ENCODE data around the gene THUMPD3.
A peak's percentile ranks its signal among the peaks of the same experiment; 100 is the strongest.

THUMPD3 gene

DNA sequence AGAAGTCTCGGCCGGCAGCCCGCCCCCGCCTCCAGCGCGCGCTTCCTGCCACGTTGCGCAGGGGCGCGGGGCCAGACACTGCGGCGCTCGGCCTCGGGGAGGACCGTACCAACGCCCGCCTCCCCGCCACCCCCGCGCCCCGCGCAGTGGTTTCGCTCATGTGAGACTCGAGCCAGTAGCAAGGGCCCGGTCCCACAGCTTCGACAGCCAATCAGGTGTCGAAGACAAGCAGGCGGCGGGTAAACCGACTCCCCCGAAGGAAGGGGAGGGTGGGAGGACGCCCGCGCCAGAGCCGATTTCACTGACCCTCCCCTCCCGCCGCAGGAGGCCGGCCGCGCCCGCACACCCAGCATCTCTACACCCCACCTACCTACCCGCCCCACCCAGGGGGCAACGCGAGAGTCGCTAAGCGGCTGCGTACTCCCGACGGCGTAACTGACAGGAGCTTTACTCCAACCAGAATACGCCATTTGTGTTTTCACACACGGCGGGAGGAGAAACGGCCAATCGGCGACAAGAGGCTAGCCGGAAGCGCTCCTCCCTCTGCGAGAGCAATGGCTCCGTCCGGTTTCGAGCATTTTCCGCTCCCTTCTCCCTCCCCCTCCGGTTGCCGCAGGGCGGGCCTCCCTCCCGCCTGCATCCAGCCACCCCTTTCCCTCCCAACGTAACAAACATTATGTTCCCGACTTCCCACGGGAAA, 33.9 kb downstream of the THUMPD3 start:
- H3K4me3 ChIP-seq (ENCODE audit: low read length): peak overlapping the region; percentile 70
- peaks cover 39% of the 10 kb centered on the region for H3K36me3 ChIP-seq (ENCODE audit: insufficient read depth, low read length)
- H3K27me3 ChIP-seq (ENCODE audit: insufficient read depth, low read length): no peaks in the 10 kb centered on the region
- H3K9me3 ChIP-seq (ENCODE audit: low read length): no peaks in the 10 kb centered on the region
- peaks cover 50% of the 10 kb centered on the region for H3K4me1 ChIP-seq (ENCODE audit: insufficient read depth, low read length)
- no peak overlapping the region for H2AFZ ChIP-seq (ENCODE audit: low read depth, low read length)

- Histone ChIP-seq H3K4me3 (ENCODE audit: low read length) (peak within 1 kb of the TSS; percentile 94), H3K36me3 (ENCODE audit: insufficient read depth, low read length) (peaks cover 32% of the 10 kb centered on the region), H3K9me3 (ENCODE audit: low read length) (no peaks in the 10 kb centered on the region), H3K27me3 (ENCODE audit: insufficient read depth, low read length) (no peaks in the 10 kb centered on the region), H3K4me1 (ENCODE audit: insufficient read depth, low read length) (peaks cover 57% of the 10 kb centered on the region), H2AFZ (ENCODE audit: low read depth, low read length) (no peak within 1 kb of the TSS)
Observed at GRCh38 chr3:9397332-9397905, 34.6 kb downstream of the THUMPD3 start, which contains the start of gene SETD5. SETD5 (plus strand) TSS chr3:9397615; CDS start chr3:9428939, 31,324 bp downstream.

DNA sequence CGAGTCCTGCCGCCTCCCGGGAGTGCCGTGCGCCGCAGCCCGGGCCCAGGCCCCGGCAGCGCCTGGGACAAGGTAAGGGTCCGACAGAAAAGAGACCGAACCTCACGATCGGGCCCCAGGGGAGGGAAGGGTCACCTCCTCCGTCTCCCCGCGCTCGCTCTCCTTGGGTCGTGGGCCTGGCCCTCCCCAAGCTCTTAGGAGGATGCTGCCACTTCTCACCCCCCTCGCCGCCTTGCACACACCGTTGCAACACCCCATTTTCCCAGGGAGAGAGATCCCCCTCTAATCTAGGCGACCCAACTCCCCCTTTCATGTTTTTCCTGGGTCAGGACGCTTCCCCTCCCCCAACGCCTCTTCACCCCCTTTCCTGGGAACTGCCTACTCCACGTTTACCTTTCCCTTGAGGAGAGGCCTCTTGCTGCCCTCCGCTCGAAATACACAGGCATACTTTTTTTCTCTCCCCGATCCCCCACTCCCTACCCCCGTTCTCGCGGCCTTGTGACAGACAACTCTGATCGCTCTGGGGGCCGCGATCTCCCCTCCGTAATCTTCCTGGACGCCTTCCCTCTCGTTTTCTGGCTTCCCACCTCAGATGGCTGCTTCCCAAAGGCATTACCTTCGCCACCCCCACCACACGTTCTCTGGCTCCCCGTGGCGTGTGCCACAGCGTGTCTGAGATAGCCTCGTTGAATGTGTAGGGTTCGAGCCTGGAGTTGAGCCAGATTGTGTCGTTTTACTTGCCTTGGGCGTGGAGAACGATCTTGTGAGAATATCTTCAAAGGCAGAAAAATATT, 35.2 kb downstream of the THUMPD3 start:
- Histone ChIP-seq H3K4me1 (ENCODE audit: insufficient read depth, low read length) (peaks cover 62% of the 10 kb centered on the region), H3K4me3 (ENCODE audit: low read length) (peak overlapping the region; percentile 94), H2AFZ (ENCODE audit: low read depth, low read length) (no peak overlapping the region), H3K36me3 (ENCODE audit: insufficient read depth, low read length) (peaks cover 26% of the 10 kb centered on the region), H3K9me3 (ENCODE audit: low read length) (no peaks in the 10 kb centered on the region), H3K27me3 (ENCODE audit: insufficient read depth, low read length) (no peaks in the 10 kb centered on the region)

DNA sequence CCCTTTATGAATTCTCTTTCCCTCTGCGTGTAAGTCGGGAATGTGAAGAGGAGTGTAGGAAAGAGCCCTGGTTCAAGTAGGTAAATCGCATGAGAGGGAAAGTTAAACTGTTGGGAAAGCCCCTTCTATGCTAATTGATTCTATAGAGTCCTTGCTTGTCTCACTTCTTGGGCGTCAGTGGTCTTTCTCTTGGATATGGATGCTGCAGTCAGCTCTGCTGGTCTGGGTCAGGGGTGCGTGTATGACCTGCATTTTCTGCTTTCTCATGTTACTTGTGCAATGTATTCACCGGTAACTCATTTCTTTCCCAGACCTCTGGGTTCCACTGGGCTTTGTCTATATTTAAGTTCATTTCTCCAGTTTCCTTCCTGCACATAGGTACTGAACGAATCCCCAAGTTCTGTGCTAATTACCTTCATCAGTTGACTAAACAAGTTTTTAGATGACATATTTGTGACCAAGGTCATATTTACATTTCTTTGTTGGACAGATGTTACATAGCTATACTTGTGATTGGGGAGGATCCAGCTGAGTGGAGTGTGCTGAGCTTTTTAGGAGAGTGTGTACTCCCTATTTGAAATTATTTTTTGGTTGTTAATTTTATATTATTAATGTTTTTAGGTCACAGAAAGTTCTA, 36.0 kb downstream of the THUMPD3 start:
- Histone ChIP-seq H3K27me3 (ENCODE audit: insufficient read depth, low read length) (no peaks in the 10 kb centered on the region), H3K36me3 (ENCODE audit: insufficient read depth, low read length) (peaks cover 18% of the 10 kb centered on the region), H3K4me1 (ENCODE audit: insufficient read depth, low read length) (peaks cover 62% of the 10 kb centered on the region), H2AFZ (ENCODE audit: low read depth, low read length) (no peak overlapping the region), H3K4me3 (ENCODE audit: low read length) (peak overlapping the region; percentile 94), H3K9me3 (ENCODE audit: low read length) (no peaks in the 10 kb centered on the region)

DNA sequence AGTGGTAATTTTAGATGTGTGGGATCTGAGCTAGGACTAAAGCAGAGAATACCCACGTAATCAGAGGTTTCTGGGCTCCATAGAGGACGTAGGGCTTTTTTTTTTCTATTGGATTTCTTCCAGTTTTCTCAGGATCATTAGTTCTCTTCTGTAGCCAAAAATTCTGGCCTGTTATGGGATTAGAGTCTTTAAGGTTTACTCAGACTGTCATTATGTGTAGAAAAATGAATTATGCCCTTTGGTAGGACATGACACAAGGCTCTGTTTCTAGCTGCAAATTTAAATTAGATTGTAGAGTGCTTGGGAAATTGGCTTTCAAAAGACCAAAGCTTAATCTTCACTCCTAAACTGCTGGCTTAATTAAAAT, 36.5 kb downstream of the THUMPD3 start:
- peaks cover 13% of the 10 kb centered on the region for H3K36me3 ChIP-seq (ENCODE audit: insufficient read depth, low read length)
- no peaks in the 10 kb centered on the region for H3K27me3 ChIP-seq (ENCODE audit: insufficient read depth, low read length)
- no peak overlapping the region for H2AFZ ChIP-seq (ENCODE audit: low read depth, low read length)
- H3K9me3 ChIP-seq (ENCODE audit: low read length): no peaks in the 10 kb centered on the region
- peaks cover 61% of the 10 kb centered on the region for H3K4me1 ChIP-seq (ENCODE audit: insufficient read depth, low read length)
- H3K4me3 ChIP-seq (ENCODE audit: low read length): peak overlapping the region; percentile 94

DNA sequence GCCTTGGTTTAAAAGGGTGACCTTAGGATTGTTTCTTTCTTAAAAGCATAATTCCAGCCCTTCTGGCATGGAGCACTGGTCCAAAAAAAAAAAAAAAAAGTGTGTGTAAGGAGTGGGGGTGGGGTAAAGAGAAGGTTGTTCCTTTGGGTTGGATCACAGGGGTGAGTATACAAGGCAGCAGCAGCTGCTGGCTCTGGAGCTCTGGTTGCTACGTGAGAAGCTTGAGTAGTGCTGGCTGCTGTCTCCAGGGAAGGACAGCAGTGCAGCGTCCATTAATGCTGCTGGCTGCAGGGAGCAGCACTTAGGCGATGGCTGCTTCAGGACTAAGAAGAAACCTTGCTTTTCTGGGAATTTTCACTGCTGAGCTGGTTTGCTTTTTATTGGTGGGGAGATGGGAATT, 36.9 kb downstream of the THUMPD3 start:
- Histone ChIP-seq H2AFZ (ENCODE audit: low read depth, low read length) (no peak overlapping the region), H3K9me3 (ENCODE audit: low read length) (no peaks in the 10 kb centered on the region), H3K4me1 (ENCODE audit: insufficient read depth, low read length) (peaks cover 61% of the 10 kb centered on the region), H3K27me3 (ENCODE audit: insufficient read depth, low read length) (no peaks in the 10 kb centered on the region), H3K36me3 (ENCODE audit: insufficient read depth, low read length) (peaks cover 9% of the 10 kb centered on the region), H3K4me3 (ENCODE audit: low read length) (peak overlapping the region; percentile 94)

DNA sequence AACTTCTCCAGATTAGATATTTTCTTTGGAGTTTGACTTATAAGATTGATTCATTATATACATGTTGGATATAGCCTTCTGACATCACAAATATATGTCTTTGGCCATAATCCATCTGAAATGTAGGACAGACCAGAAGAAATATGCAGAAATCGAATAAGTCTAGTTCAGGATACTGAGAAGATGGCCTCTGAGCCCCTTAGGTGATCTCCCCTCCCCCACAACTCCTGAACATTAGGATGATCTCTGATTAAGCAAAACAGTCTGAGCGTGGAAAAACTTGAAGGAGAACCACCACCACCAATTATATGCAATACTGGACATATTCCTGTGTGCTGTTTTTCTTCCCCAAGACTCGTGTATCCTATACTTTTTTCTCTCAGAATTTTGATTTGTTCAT, 37.8 kb downstream of the THUMPD3 start:
- Histone ChIP-seq H2AFZ (ENCODE audit: low read depth, low read length) (no peak overlapping the region), H3K9me3 (ENCODE audit: low read length) (no peaks in the 10 kb centered on the region), H3K4me1 (ENCODE audit: insufficient read depth, low read length) (peaks cover 61% of the 10 kb centered on the region), H3K27me3 (ENCODE audit: insufficient read depth, low read length) (no peaks in the 10 kb centered on the region), H3K4me3 (ENCODE audit: low read length) (peak overlapping the region; percentile 94), H3K36me3 (ENCODE audit: insufficient read depth, low read length) (peaks cover under 1% of the 10 kb centered on the region)

- peak overlapping the region; percentile 94 for H3K4me3 ChIP-seq (ENCODE audit: low read length)
- H3K27me3 ChIP-seq (ENCODE audit: insufficient read depth, low read length): no peaks in the 10 kb centered on the region
- peaks cover 4% of the 10 kb centered on the region for H3K36me3 ChIP-seq (ENCODE audit: insufficient read depth, low read length)
- H3K4me1 ChIP-seq (ENCODE audit: insufficient read depth, low read length): peaks cover 61% of the 10 kb centered on the region
- no peaks in the 10 kb centered on the region for H3K9me3 ChIP-seq (ENCODE audit: low read length)
- no peak overlapping the region for H2AFZ ChIP-seq (ENCODE audit: low read depth, low read length)
Observed at GRCh38 chr3:9401986-9402385, 39.1 kb downstream of the THUMPD3 start.

DNA sequence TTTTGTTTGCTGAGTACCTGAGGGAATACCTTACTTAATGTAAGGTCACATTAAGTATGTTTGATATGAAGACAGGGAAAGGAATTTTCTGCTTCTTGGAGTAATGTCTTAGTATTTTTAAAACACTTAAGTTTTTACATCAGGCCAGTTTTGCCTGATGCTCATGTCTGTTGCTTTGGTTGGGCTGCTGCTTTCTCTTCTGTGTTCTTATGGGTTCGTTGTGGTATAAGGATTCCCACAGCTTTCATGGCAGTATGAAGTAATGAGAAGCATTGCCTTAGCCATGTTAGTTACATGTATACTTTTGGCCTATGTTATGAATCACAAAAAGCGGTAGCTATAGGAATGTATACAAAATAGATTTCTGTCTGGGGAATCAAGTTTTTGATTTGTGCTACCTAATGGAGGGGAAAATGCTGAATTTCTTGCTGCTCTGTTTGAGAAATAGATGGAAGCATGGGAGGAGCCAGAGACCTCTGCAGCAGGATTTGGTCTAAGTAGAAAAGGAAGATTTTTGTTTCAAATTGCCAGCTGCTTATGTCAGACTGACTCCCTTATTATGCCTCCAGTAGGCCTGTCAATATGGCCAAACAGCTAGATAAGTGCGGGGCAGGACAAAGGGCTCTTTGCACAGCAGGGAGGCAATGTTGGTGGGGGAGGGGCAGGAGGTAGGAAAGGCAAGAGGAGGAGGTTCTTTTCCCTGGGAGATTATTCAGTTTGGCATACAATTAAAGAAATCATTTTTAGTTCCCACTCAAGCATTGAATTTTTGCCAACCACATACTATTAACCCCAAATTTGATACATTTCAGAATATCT, 39.8 kb downstream of the THUMPD3 start:
- H3K9me3 ChIP-seq (ENCODE audit: low read length): no peaks in the 10 kb centered on the region
- no peaks in the 10 kb centered on the region for H3K27me3 ChIP-seq (ENCODE audit: insufficient read depth, low read length)
- no peak overlapping the region for H2AFZ ChIP-seq (ENCODE audit: low read depth, low read length)
- H3K36me3 ChIP-seq (ENCODE audit: insufficient read depth, low read length): peaks cover 4% of the 10 kb centered on the region
- H3K4me3 ChIP-seq (ENCODE audit: low read length): peak overlapping the region; percentile 94
- H3K4me1 ChIP-seq (ENCODE audit: insufficient read depth, low read length): peaks cover 61% of the 10 kb centered on the region

GRCh38 chr3:9403463-9403862, 40.6 kb downstream of the THUMPD3 start:
- Histone ChIP-seq H2AFZ (ENCODE audit: low read depth, low read length) (no peak overlapping the region), H3K4me1 (ENCODE audit: insufficient read depth, low read length) (peaks cover 61% of the 10 kb centered on the region), H3K4me3 (ENCODE audit: low read length) (peak overlapping the region; percentile 94), H3K27me3 (ENCODE audit: insufficient read depth, low read length) (no peaks in the 10 kb centered on the region), H3K36me3 (ENCODE audit: insufficient read depth, low read length) (peaks cover 4% of the 10 kb centered on the region), H3K9me3 (ENCODE audit: low read length) (no peaks in the 10 kb centered on the region)

- peaks cover 4% of the 10 kb centered on the region for H3K36me3 ChIP-seq (ENCODE audit: insufficient read depth, low read length)
- H3K4me3 ChIP-seq (ENCODE audit: low read length): no peak overlapping the region
- no peaks in the 10 kb centered on the region for H3K27me3 ChIP-seq (ENCODE audit: insufficient read depth, low read length)
- no peak overlapping the region for H2AFZ ChIP-seq (ENCODE audit: low read depth, low read length)
- peaks cover 4% of the 10 kb centered on the region for H3K9me3 ChIP-seq (ENCODE audit: low read length)
- H3K4me1 ChIP-seq (ENCODE audit: insufficient read depth, low read length): peaks cover 56% of the 10 kb centered on the region
Observed at GRCh38 chr3:9404680-9405079, 41.8 kb downstream of the THUMPD3 start.

DNA sequence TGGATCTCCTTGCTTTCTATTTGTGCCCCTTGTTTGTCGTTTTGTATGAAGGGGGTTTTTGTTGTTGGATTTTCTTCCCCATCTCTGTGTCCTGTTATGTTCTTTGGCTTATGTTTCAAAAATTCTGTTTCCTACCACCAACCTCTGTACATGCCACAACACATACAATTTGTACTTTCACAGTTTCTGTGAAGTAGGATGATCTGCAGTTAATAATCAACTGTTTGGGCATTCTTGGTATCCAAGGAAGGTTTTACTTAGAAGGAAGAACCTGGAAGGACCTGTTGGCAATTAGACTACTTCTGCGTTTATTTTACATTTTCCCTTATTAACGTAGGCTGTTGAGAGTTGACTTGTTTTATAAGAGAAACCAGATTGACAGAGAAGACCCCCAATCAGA, 42.9 kb downstream of the THUMPD3 start:
- Histone ChIP-seq H3K4me1 (ENCODE audit: insufficient read depth, low read length) (peaks cover 51% of the 10 kb centered on the region), H3K36me3 (ENCODE audit: insufficient read depth, low read length) (peaks cover 7% of the 10 kb centered on the region), H3K9me3 (ENCODE audit: low read length) (peaks cover 9% of the 10 kb centered on the region), H3K4me3 (ENCODE audit: low read length) (no peak overlapping the region), H2AFZ (ENCODE audit: low read depth, low read length) (no peak overlapping the region), H3K27me3 (ENCODE audit: insufficient read depth, low read length) (no peaks in the 10 kb centered on the region)

Data from neuron (in vitro differentiated cells).